Lung (tissue), 12 donors: Measurements from ENCODE around the gene ANKRD52. TPM values are rescaled to one million over a fixed set of nuclear protein-coding genes. Genes with fewer than 3 reads are reported as not detected.

Source experiments
- ATAC-seq: fragments of 200-7000 bp; cut with Tn5 transposase; one replicate; pipeline ENCODE4 v1.9.1; 2020; ENCODE audit warnings: moderate number of reproducible peaks; ENCODE audit not compliant: insufficient read depth, low FRiP score
- DNase-seq, 3 donors: peaks; one replicate each; pipeline ENCODE4 v3.0.0-alpha.2; 2013 to 2017
- H3K27ac ChIP-seq, 2 donors: one replicate each; pipeline ENCODE4 v1.5.1; 2013; ENCODE audit warnings: mild to moderate bottlenecking in 2 of 2, moderate library complexity in 2 of 2, control low read depth in 1 of 2, inconsistent platforms in 1 of 2, low read depth in 1 of 2, low read length in 1 of 2
- H3K27me3 ChIP-seq, 3 donors: one replicate each; pipeline ENCODE4 v1.5.1; 2013; ENCODE audit warnings: low read length in 2 of 3; ENCODE audit not compliant: control insufficient read depth in 3 of 3, insufficient read depth in 3 of 3
- H3K36me3 ChIP-seq, 4 donors: one replicate each; pipeline ENCODE4 v1.5.1; 2013; ENCODE audit warnings: low read length in 4 of 4, mild to moderate bottlenecking in 1 of 4, moderate library complexity in 1 of 4; ENCODE audit not compliant: control insufficient read depth in 4 of 4, insufficient read depth in 4 of 4
- H3K4me1 ChIP-seq, 5 donors: one replicate each; pipeline ENCODE4 v1.5.1; 2013; ENCODE audit warnings: low read length in 5 of 5, mild to moderate bottlenecking in 2 of 5, moderate library complexity in 1 of 5; ENCODE audit not compliant: control insufficient read depth in 5 of 5, insufficient read depth in 5 of 5
- H3K4me3 ChIP-seq: one replicate; pipeline ENCODE4 v1.5.1; 2013; ENCODE audit warnings: mild to moderate bottlenecking, control low read depth, moderate library complexity
- H3K9ac ChIP-seq, 2 donors: one replicate each; pipeline ENCODE4 v1.5.1; 2013; ENCODE audit warnings: low read length in 2 of 2, control low read depth in 1 of 2; ENCODE audit not compliant: insufficient read depth in 1 of 2
- H3K9me3 ChIP-seq, 4 donors: one replicate each; pipeline ENCODE4 v1.5.1; 2013; ENCODE audit warnings: low read length in 3 of 4, mild to moderate bottlenecking in 1 of 4, moderate library complexity in 1 of 4; ENCODE audit not compliant: control insufficient read depth in 4 of 4, insufficient read depth in 3 of 4
- WGBS, 2 donors: extraction: QIAGEN DNeasy Blood & Tissue Kit; methylation state at CpG; one replicate each; pipeline ENCODE4 v1.1.7; 2013; 5-methylcytosine and 5-hydroxymethylcytosine counted together
- polyA plus RNA-seq, 2 donors: library from polyadenylated mRNA; stranded (reverse); fragments of 200-250 nt; gene quantifications; one replicate each; pipeline ENCODE4 v1.2.1, GENCODE V29; 2013
- total RNA-seq, 2 donors: library from RNA; depleted of rRNA in 1 of 2; stranded (reverse); fragments of >200 nt in 1 of 2; gene quantifications; one replicate each; pipeline ENCODE4 v1.2.1, GENCODE V29; 2014 to 2021
- TF ChIP-seq, protein P1 (sequence below): IDR thresholded peaks from 2 replicates; pipeline ENCODE4 v1.5.1; 2012; ENCODE audit warnings: mild to moderate bottlenecking; ENCODE audit errors: control extremely low read depth, extremely low read depth
- donor health status: control.
- donor health status: control.
- donor health status: Bipolar disorder and iron deficiency.
- donor health status: healthy.
- donor health status: DM: yes; HTN: yes; CAD: no.

ANKRD52 gene
- total and polyA plus RNA-seq, 4 donors, result 9.2 to 38.1 (median 17.9) TPM

DNA sequence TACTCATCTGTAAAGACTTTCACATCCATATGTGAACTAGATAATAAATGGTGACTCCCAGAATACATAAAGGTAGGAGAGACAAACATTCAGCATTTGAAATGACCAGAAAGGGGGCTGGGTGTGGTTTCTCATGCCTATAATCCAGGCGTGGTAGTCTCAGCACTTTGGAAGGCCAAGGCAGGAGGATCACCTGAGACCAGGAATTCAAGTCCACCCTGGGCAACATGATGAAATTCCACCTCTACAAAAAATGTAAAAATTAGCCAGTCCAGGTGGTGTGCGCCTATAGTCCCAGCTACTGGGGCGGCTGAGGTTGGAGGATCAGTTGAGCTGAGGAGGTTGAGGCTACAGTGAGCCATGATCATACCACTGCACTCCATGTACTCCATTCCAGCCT is 46.1 kb upstream of the ANKRD52 start:
- TF ChIP-seq, protein P1, sequence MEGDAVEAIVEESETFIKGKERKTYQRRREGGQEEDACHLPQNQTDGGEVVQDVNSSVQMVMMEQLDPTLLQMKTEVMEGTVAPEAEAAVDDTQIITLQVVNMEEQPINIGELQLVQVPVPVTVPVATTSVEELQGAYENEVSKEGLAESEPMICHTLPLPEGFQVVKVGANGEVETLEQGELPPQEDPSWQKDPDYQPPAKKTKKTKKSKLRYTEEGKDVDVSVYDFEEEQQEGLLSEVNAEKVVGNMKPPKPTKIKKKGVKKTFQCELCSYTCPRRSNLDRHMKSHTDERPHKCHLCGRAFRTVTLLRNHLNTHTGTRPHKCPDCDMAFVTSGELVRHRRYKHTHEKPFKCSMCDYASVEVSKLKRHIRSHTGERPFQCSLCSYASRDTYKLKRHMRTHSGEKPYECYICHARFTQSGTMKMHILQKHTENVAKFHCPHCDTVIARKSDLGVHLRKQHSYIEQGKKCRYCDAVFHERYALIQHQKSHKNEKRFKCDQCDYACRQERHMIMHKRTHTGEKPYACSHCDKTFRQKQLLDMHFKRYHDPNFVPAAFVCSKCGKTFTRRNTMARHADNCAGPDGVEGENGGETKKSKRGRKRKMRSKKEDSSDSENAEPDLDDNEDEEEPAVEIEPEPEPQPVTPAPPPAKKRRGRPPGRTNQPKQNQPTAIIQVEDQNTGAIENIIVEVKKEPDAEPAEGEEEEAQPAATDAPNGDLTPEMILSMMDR, result no peak
- Histone ChIP-seq H3K27me3 (no peaks in the 10 kb centered on the region), H3K4me1 (peaks cover 0 to 10% (median 0%) of the 10 kb centered on the region in 5 donors), H3K36me3 (peaks cover 5 to 24% (median 7%) of the 10 kb centered on the region in 4 donors), H3K9me3 (no peaks in the 10 kb centered on the region), H3K9ac (no peak overlapping the region), H3K4me3 (no peak overlapping the region), H3K27ac (no peak overlapping the region)
- ATAC-seq, result no peak
- DNase-seq, result no peak
- WGBS, 2 donors, result 94 to 98% methylated on average over 3 of the region's 3 CpGs

DNA sequence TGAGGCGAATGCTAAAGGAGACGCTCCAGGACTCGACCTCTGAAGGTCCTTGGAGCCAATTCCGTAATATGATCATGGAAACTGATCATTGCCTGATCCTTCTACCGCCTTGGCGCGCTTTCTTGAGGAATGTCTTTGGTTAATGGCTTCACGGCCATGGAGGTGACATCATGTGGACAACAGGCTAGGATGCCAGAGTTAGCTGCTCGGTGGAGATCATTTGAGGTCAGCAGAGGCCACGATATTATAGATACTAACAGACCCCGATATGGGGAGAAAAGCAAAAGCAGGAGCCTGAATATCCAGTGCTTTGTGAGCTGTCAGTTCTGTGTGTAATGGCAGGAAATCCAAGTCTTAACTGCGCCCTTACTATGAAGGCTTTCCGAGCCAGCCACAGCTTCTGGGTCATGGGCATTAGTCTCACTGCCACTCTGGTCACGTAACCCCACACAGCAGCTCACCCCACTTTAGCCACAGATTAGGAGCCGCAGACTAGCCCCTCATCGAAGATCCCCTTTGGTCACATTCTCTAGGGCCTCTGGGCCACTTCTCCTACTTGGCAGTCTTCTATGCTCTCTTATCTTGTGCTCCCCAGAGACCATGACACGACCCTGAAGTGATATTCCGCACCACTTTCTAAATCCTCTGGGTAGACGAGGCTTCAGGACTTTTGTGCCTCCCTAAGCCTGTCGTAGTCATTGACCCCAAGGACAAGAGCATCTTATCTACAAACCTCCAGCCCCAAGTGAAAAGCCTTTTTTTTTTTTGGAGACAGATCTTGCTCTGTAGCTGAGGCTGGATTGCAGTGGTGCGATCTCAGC is 42.7 kb upstream of the ANKRD52 start:
- no peak for ATAC-seq

DNA sequence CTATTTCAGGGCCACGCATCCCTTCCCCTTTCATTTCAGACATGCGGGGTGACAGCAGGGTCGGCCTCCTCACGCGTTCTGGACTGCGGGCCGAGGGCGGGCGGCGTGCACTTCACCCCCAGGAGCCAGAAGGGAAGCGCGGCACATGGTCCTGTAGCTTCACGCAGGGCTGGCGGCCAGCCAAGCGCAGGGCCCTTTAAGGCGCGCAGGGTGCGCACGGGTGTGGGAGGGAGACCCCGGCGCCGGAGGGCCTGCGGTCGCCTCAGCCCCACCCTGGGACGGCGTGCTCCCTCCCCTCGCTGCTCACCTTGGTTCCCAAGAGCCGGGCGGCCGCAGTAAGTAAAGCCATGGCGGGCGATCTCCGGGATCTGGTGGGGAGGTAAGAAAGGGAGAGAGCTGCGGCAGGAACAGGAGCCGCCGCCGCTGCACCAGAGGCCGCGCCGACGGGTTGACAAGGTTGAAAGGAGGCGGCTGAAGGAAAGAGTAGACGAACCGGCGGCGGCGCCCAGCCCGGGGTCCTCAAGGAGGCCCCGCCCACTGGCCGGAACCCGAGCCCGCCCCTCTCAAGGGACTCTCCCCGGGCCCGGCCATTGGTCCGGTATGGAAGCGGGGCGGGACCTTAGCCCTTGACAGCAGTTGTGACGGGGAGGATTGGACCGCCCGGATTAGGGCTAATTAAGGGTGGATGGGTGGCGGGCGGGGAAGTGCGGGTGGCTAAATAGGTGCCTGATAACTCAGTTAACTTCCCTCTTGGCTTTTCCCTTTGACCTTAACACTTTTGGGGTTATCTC is 41.9 kb upstream of the ANKRD52 start, which contains the start of gene CS:
Gene CS, minus strand, starts transcription at position 478 of the 791 bp plus-strand sequence. Its CDS starts 129 bp downstream, at position 349.
- H3K27me3 ChIP-seq, result no peaks in the 10 kb centered on the region
- TF ChIP-seq, protein P1, result no peak
- no peaks in the 10 kb centered on the region for H3K9me3 ChIP-seq
- DNase-seq (peak; percentile 98 to 99 (median 99)), ATAC-seq (peak; percentile 99)
- H3K9ac ChIP-seq, result peak within 1 kb of the TSS; percentile 51 to 80
- peaks cover 0 to 22% (median 13%) of the 10 kb centered on the region in 5 donors for H3K4me1 ChIP-seq
- peak within 1 kb of the TSS; percentile 95 to 97 for H3K27ac ChIP-seq
- peak within 1 kb of the TSS; percentile 91 for H3K4me3 ChIP-seq
- WGBS, 2 donors, result 0 to 1% methylated on average over 58 to 63 of the region's 63 CpGs
- H3K36me3 ChIP-seq, result peaks cover 0 to 17% (median 3%) of the 10 kb centered on the region in 4 donors

More for the DNA sequence above, 42.7 kb upstream of the ANKRD52 start:
- Histone ChIP-seq H3K27ac (peak overlapping the region; percentile 82 to 96), H3K27me3 (no peaks in the 10 kb centered on the region), H3K36me3 (peaks cover 0 to 21% (median 3%) of the 10 kb centered on the region in 4 donors), H3K4me3 (peak overlapping the region; percentile 28), H3K4me1 (peaks cover 0 to 22% (median 13%) of the 10 kb centered on the region in 5 donors), H3K9ac (peak overlapping the region; percentile 51 to 80), H3K9me3 (no peaks in the 10 kb centered on the region)
- DNase-seq, result no peak
- TF ChIP-seq, protein P1, result no peak
- WGBS, 2 donors, result 43 to 57% methylated on average over 21 of the region's 21 CpGs
